NCI-H345 treated with DMSO at 0.1 percent for 48 hours (cell line): ENCODE measurements around the gene CCNF.
"Not testable (repeated sequence)": the region's sequence is repeated elsewhere in the genome, so short reads cannot be mapped to it uniquely, and the experiment has no call there.

Source experiments
- DNase-seq: peaks from one replicate; lab custom pipeline; 2025; ENCODE audit not compliant: unreplicated experiment; lab: John Stamatoyannopoulos, UW

The CCNF gene, protein sequence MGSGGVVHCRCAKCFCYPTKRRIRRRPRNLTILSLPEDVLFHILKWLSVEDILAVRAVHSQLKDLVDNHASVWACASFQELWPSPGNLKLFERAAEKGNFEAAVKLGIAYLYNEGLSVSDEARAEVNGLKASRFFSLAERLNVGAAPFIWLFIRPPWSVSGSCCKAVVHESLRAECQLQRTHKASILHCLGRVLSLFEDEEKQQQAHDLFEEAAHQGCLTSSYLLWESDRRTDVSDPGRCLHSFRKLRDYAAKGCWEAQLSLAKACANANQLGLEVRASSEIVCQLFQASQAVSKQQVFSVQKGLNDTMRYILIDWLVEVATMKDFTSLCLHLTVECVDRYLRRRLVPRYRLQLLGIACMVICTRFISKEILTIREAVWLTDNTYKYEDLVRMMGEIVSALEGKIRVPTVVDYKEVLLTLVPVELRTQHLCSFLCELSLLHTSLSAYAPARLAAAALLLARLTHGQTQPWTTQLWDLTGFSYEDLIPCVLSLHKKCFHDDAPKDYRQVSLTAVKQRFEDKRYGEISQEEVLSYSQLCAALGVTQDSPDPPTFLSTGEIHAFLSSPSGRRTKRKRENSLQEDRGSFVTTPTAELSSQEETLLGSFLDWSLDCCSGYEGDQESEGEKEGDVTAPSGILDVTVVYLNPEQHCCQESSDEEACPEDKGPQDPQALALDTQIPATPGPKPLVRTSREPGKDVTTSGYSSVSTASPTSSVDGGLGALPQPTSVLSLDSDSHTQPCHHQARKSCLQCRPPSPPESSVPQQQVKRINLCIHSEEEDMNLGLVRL

DNA sequence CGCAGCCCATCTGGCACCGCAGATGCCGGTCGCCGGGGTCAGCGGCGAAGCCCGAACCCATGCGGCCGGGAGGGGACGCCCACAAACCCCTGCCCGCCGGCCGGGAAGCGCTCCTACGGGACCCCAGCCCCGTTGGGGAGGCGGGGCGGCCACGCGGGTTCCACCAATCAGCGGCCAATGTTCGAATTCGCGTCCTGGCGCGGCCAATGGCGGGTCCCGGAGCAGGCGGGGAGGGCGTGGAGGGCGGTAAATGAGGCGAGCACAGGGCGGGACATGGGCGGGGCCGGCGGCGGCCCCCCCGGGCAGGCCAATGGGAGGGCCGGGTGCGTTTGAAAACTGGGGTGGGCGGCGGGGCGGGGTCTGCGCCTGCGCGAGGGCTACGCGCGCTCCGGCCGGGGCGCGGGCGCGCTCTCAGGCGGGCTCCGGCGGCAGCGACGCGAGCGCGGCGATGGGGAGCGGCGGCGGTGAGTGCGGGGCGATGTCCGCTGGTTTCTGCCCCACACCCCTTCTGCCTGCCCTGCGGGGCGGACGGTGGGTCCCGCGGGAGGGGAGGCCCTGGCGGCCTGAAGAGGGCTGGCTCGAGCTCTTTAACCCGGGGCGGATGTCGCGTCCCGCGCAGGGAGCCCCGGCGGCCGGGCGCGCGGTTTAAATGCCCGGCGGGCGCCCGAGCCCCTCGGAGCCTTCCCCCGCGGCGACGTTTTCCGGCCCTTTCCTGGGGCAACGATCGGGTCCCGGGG lies at the start of gene CCNF:
TSS of gene CCNF (plus strand) at position 414 of the 737 bp plus-strand sequence. CDS start at position 449, 35 bp downstream.
- DNase-seq = peak; percentile 91

GRCh38 chr16:2383501-2383900 lies 45.7 kb upstream of the CCNF start:
- DNase-seq = no peak

DNA sequence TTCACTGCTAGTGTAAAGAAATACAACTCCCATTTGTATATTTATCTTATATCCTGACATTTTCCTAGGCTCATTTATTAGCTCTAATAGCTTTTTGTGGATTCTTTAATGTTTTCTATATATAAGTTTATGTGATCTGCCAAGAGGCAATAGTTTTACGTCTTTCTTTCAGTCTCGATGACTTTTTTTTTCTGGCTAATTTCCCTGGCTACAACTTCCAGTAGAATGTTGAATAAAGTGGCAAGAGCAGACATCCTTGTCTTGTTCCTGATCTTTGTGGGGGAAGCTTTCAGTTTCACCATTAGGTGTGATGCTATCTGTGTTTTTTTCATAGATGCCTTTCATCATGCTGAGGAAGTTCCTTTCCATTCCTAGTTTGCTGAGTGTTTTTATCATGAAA lies 44.8 kb upstream of the CCNF start:
- DNase-seq = no peak

DNA sequence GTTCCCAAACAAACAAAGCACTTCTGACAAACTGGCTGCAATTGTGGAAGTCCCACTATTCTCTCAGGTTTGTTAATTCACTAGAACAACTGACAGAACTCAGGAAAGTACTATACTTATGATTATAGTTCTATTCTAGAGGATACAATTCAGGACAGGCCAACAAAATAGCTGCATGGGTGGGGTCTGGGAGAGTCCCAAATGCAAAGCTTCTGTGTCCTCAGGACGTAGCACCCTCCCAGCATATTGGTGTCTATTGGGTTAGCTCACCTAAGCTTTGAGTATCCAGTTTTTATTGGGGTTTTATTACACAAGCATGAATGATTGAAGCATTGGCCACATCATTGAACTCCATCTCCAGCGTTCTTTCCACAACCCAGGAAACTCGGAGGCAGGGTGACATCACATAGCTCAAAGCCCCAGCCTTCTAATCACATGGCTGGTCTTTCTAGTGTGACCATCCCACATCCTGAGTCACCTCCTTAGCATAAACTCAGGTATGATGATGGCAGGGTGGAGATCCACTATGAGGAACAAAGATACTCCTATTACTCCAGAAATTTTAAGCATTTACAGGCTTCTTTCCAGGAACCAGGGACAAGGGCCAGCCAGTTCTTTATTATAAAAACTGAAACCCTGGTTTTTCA lies 43.9 kb upstream of the CCNF start:
- no peak for DNase-seq

DNA sequence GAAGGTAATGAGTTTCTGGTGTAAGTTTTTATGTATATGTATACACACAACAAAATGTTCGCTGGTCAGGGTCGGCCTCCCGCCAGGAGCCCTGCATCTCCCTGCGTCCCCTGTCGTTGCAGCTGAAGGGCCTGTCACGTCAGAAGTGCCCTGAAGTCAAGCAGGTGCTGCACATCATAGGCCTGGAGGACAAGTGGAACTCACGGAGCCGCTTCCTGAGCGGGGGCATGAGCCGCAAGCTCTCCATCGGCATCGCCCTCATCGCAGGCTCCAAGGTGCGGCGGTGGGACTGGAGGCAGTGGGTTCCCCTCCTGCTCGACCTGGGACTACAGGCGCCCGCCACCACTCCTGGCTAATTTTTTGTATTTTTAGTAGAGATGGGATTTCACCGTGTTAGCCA lies 43.3 kb upstream of the CCNF start:
- DNase-seq = not testable (repeated sequence)

DNA sequence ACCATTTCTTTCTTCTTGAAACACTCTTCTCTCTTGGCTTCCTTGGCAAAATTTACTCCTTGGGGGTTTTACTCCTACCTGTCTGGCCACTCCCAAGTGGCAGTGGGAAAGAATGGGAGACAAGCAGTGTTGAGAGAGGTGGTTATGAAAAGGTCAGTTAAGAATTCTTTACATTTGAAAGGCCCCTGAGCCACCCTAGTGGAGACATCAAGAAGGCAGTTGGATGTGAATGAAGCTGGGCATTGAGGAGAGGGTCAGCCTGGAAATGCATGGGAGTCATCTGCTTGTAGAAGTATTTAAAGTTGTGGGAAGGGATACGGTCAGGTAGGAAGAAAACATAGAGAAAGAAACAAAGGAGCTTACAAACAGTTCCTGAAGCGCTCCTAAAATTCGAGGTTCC lies 42.3 kb upstream of the CCNF start:
- DNase-seq = no peak

- DNase-seq = no peak
These were observed 40.9 kb upstream of the CCNF start for GRCh38 chr16:2388139-2388874.

DNA sequence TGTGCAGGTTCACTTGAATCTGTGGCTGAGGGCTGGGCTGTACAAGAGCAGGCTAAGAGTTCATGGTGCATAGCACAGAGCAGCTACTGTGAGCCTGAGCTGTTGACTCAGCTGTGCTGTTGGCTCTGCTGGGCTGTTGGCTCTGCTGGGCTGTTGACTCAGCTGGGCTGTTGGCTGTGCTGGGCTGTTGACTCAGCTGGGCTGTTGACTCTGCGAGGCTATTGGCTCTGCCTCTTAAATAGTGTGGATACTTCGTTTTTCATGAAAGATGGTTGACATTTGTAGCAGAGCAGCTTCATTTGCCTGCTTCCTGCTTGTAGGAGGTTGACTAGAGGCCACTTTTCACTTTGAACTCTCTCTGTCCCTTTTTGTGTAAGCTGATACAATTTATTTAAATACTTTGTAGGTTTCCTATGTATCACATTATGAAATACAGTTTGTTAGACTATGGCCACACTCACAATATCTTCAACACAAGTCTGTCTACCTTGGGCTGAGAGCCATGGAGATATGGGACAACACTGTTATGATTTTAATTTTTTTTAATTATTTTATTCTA lies 40.3 kb upstream of the CCNF start:
- DNase-seq = peak; percentile 45

DNA sequence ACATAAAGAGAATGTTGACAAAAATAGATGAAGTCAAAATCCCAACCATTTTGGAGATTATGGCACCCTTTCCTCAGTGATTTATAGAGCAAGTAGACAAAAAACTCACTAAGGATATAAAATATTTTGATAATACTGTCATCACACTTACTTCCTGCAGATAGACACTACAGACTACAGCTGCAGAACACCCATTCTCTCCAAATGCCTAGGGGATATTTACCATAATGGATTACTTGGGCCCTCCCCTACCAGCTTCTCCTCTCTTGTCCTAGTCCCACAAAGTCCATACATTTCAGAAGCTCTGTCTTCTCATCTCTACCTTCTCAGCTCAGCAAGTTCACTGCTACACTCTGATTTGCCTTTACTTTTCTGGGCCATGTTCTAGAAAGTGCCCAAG lies 37.2 kb upstream of the CCNF start:
- DNase-seq = no peak

- DNase-seq = no peak
These were observed 30.7 kb upstream of the CCNF start for GRCh38 chr16:2398520-2398919.

DNA sequence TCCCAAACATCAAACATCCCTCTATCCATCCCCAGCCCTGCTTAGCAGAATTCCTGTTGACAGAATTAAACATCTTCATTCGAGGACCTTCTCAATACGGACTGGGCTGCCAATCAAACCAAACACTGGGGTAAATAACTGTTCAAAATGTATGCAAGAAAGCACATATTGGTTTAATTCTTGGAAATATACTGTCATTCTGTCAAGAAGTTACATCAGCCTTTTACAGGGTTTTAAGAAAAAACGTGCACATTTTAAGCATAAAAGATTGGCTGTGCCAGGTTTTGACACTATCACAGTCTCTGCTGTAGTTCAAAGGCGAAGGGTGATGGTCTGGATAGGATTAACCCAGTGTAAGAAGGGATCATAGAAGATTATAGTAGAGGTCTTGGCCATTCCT lies 25.1 kb upstream of the CCNF start:
- no peak for DNase-seq

DNA sequence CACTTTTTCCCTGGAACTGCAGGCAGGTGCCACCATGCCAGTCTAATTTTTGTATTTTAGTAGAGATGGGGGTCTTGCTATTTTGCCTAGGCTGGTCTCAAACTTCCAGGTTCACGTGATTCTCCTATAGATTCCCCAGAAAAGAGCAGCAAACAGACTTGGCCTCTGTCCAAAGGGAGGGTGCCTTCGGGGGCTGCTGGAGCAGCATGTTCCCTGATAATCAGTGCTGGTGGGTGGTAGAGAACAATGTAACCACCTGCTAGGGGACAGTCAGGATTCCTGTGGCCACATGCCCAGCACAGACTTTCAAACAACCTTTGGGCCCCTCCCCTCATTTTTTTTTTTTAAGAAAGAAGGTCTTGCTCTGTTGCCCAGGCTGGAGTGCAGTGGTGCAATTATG lies 14.2 kb upstream of the CCNF start:
- DNase-seq = peak; percentile 40

DNA sequence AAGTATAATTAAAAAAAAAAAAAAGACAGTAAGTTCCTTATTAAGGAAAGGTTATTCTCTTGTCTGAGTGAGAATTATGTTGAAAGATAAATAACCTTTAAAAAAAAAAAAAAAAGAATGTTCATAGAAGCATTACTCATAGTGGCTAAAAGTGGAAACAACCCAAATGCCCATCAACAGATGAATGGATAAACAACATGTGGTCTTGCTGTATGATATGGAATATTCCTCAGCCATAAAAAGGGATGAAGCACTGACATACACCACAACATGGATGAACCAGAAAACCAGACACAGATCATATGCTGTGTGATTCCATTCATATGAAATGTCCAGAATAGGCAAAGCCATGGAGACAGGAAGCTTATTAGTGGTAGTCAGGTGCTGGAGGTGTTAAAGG lies 9.2 kb upstream of the CCNF start:
- no peak for DNase-seq

- DNase-seq = no peak
These were observed 7.0 kb upstream of the CCNF start for GRCh38 chr16:2422123-2422867.

- DNase-seq = no peak
These were observed 4.9 kb upstream of the CCNF start for GRCh38 chr16:2424061-2425007.

GRCh38 chr16:2425008-2425518 lies 4.2 kb upstream of the CCNF start:
- DNase-seq = no peak

DNA sequence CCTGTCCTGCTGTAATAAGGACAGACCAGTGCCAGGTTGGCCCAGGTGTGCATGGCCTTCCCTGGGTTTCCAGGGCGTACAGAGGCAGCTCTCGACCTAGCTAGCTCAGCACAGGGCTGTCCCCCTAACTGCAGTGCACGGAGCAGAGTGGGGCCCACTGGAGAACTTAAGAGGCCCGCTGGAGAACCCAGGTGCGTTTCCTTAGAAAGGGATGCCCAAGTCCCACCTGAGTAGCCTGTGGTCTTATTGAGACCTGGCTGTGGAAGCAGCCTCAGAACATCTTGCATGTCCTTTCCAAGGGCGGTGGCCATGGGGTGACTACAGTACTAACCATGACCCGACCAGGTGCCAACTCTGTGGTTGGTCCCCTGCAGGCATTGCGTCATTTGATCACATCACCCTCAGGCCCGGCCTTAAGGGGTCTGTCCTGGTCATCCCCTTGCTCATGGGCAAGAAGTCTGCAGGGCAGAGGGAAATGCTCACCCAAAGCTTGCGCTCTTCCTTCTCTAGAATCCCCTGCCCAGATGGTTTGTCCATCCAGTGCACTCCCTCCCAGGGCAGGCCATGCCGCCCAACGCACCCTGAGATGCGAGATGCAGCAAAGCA lies 3.3 kb upstream of the CCNF start:
- DNase-seq = no peak

DNA sequence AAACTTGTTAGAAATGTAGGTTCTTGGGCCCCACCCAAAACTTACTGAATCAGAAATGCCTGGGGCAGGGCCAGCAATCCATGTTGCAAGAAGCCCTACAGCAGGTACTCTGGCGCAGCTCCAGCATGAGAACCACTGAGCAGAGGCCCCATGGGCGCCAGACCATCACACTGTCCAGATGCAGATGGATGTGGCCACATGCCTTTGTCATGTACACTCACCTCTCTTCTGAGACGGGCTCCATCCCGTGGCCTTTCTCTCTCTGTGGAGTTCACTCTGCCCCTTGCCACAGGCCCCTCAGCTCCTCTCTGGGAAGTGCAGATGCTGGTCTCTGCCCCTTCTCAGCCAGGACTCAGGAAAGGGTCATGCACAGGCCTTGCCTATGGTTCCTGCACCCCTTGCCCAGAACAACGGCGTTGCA lies 2.3 kb upstream of the CCNF start:
- DNase-seq = no peak
